Measurements from ENCODE around the gene NEK4. TPM values are rescaled to one million over a fixed set of nuclear protein-coding genes. Genes with fewer than 3 reads are reported as not detected.
"Not testable (repeated sequence)": the region's sequence is repeated elsewhere in the genome, so short reads cannot be mapped to it uniquely, and the experiment has no call there.

NEK4 gene
- total and polyA plus RNA-seq, 10 of the 15 experiments (the other 5 are each of a cell fraction or from before 2014, with no cell fraction given): 7.0 to 29.1 (median 16.4) TPM

- TF ChIP-seq ZBTB33 (IDR thresholded peaks at IDR 0.05): no peak
- TF ChIP-seq IRF5 (IDR thresholded peaks at IDR 0.05; ENCODE audit: borderline replicate concordance): no peak
These were observed 6.6 kb upstream of the NEK4 start, which contains the start of gene ITIH1 (continued) for GRCh38 chr3:52777127-52777958.

GRCh38 chr3:52776486-52776885 is 5.7 kb upstream of the NEK4 start:
- CTCF ChIA-PET: interaction anchor here (0.6 kb wide), 1 partner anchor 1386 kb away, joined by 3 read pairs; no protein-coding TSS in a partner anchor
- WGBS (ENCODE audit: insufficient coverage, insufficient replicate concordance, low lambda C conversion rate, missing lambda C conversion rate): 61% methylated on average over 6 of the region's 6 CpGs
- intact Hi-C loops (cut with micrococcal nuclease; ENCODE audit: unreplicated experiment): not testable (repeated sequence)

More at GRCh38 chr3:52776486-52776885, 5.7 kb upstream of the NEK4 start:
- SMC1A ChIA-PET (ENCODE audit: uncharacterized antibody, unreplicated experiment); H3K36me3 ChIP-seq (ENCODE audit: control insufficient read depth in 2 of 2, insufficient read depth in 2 of 2, low read length in 1 of 2); ATAC-seq; H3K79me2 ChIP-seq (ENCODE audit: control insufficient read depth, insufficient read depth, low read length); H4K20me1 ChIP-seq (ENCODE audit: control insufficient read depth, insufficient read depth); BruUV-seq (replicated peaks); in situ Hi-C loops (cut with MboI); H3K9me3 ChIP-seq (replicated peaks; ENCODE audit: control insufficient read depth, insufficient read depth, low read length); RAD21 ChIA-PET (ENCODE audit: unreplicated experiment); H3K9ac ChIP-seq (ENCODE audit: control insufficient read depth, insufficient read depth, low read length); H3K27me3 ChIP-seq (replicated peaks in 1 of 2; ENCODE audit: control insufficient read depth in 2 of 2, insufficient read depth in 2 of 2, low read length in 1 of 2); H3K27ac ChIP-seq (ENCODE audit: control insufficient read depth, insufficient read depth); H2AFZ ChIP-seq (ENCODE audit: control insufficient read depth, low read depth, low read length); H3K4me3 ChIP-seq; H3K4me2 ChIP-seq (ENCODE audit: control insufficient read depth, insufficient read depth); DNase-seq (ENCODE audit: low read depth, low spot score); FAIRE-seq: not testable (repeated sequence)
- peaks cover 11% of the 10 kb centered on the region for H3K4me1 ChIP-seq (ENCODE audit: control insufficient read depth, insufficient read depth, low read length)
- POLR2A ChIA-PET: interaction anchor here (0.6 to 0.7 kb wide), 2 partner anchors 22 to 264 kb away, joined by 3 to 4 read pairs; no protein-coding TSS in a partner anchor

Measured in GM12878 (cell line).